ENCODE results near the gene RAP1GAP2.

GRCh38 chr17:3026125-3026855 lies 230.1 kb downstream of the RAP1GAP2 start:
- no peak for TF ChIP-seq CTCF (IDR thresholded peaks at IDR 0.05; ENCODE audit: low read length)
- TF ChIP-seq EZH2 (optimal IDR thresholded peaks at IDR 0.05; ENCODE audit: low read depth, low read length), result no peak

All from MM.1S (cell line).